H9 (cell line): Measurements from ENCODE around the gene S1PR3. TPM values are rescaled to one million over a fixed set of nuclear protein-coding genes. Genes with fewer than 3 reads are reported as not detected.

Experiments used
- DNase-seq: peaks from one replicate; pipeline ENCODE4 v3.0.0-alpha.2; 2017
- H2AFZ ChIP-seq: one replicate; pipeline ENCODE4 v1.6.1; 2013; ENCODE audit warnings: mild to moderate bottlenecking, low read length, control low read depth, moderate library complexity
- H2AK5ac ChIP-seq: 2 replicates; pipeline ENCODE4 v1.6.1; 2013; ENCODE audit warnings: low read length, control low read depth, mixed read lengths; ENCODE audit not compliant: insufficient read length
- H2BK120ac ChIP-seq: one replicate; pipeline ENCODE4 v1.6.1; 2013; ENCODE audit warnings: low read depth, mild to moderate bottlenecking, low read length, control low read depth, inconsistent platforms; ENCODE audit not compliant: poor library complexity, severe bottlenecking
- H2BK12ac ChIP-seq: 2 replicates; pipeline ENCODE4 v1.6.1; 2013; ENCODE audit warnings: low read length, control low read depth, mixed read lengths, low read depth; ENCODE audit not compliant: insufficient read length
- H2BK15ac ChIP-seq: 2 replicates; pipeline ENCODE4 v1.6.1; 2013; ENCODE audit warnings: low read depth, low read length, control low read depth
- H2BK20ac ChIP-seq: one replicate; pipeline ENCODE4 v1.6.1; 2013; ENCODE audit warnings: low read depth, mild to moderate bottlenecking, low read length, control low read depth, inconsistent platforms; ENCODE audit not compliant: poor library complexity, severe bottlenecking
- H2BK5ac ChIP-seq: 2 replicates; pipeline ENCODE4 v1.6.1; 2013; ENCODE audit warnings: low read length, control low read depth, mixed read lengths; ENCODE audit not compliant: insufficient read length
- H3K14ac ChIP-seq: 2 replicates; pipeline ENCODE4 v1.6.1; 2013; ENCODE audit warnings: low read length, control low read depth; ENCODE audit not compliant: insufficient read depth
- H3K18ac ChIP-seq: 2 replicates; pipeline ENCODE4 v1.6.1; 2013; ENCODE audit warnings: low read depth, mild to moderate bottlenecking, mixed read lengths, low read length, control low read depth; ENCODE audit not compliant: insufficient read length
- H3K23ac ChIP-seq: 2 replicates; pipeline ENCODE4 v1.6.1; 2013; ENCODE audit warnings: low read length, control low read depth, mixed read lengths, low read depth; ENCODE audit not compliant: insufficient read length
- H3K23me2 ChIP-seq: 2 replicates; pipeline ENCODE4 v1.6.1; 2013; ENCODE audit warnings: low read depth, mild to moderate bottlenecking, mixed read lengths, low read length, control low read depth; ENCODE audit not compliant: insufficient read length, poor library complexity, severe bottlenecking
- H3K27ac ChIP-seq: 2 replicates; pipeline ENCODE4 v1.5.1; 2013; ENCODE audit warnings: low read length, control low read depth, mixed read lengths, low read depth; ENCODE audit not compliant: insufficient read length
- H3K27me3 ChIP-seq: 2 replicates; pipeline ENCODE4 v1.6.1; 2013; ENCODE audit warnings: low read length, control low read depth, inconsistent platforms; ENCODE audit not compliant: insufficient read depth
- H3K4ac ChIP-seq: 2 replicates; pipeline ENCODE4 v1.6.1; 2013; ENCODE audit warnings: low read depth, mild to moderate bottlenecking, control low read depth, inconsistent platforms, low read length, moderate library complexity
- H3K4me1 ChIP-seq: 2 replicates; pipeline ENCODE4 v1.6.1; 2013; ENCODE audit warnings: low read length, control low read depth, inconsistent platforms; ENCODE audit not compliant: insufficient read depth
- H3K4me2 ChIP-seq: 2 replicates; pipeline ENCODE4 v1.6.1; 2013; ENCODE audit warnings: low read length, control low read depth, mixed read lengths; ENCODE audit not compliant: insufficient read length, insufficient read depth
- H3K56ac ChIP-seq: 2 replicates; pipeline ENCODE4 v1.6.1; 2013; ENCODE audit warnings: low read depth, mild to moderate bottlenecking, mixed read lengths, low read length, control low read depth; ENCODE audit not compliant: insufficient read length
- H3K79me1 ChIP-seq: 2 replicates; pipeline ENCODE4 v1.6.1; 2013; ENCODE audit warnings: low read depth, mild to moderate bottlenecking, moderate library complexity, low read length, control low read depth, inconsistent platforms; ENCODE audit not compliant: insufficient read depth, poor library complexity, severe bottlenecking
- H3K79me2 ChIP-seq: 2 replicates; pipeline ENCODE4 v1.6.1; 2013; ENCODE audit warnings: low read length, control low read depth, inconsistent platforms; ENCODE audit not compliant: insufficient read depth
- H3K9ac ChIP-seq: 2 replicates; pipeline ENCODE4 v1.6.1; 2013; ENCODE audit warnings: low read length, control low read depth, mixed read lengths; ENCODE audit not compliant: insufficient read length; ENCODE audit errors: extremely low read depth
- H3K9me3 ChIP-seq: one replicate; pipeline ENCODE4 v1.6.1; 2013; ENCODE audit warnings: low read depth, low read length, inconsistent platforms; ENCODE audit not compliant: control insufficient read depth
- H3T11ph ChIP-seq: one replicate; pipeline ENCODE4 v1.6.1; 2013; ENCODE audit warnings: mild to moderate bottlenecking, low read length, control low read depth, inconsistent platforms
- H4K20me1 ChIP-seq: one replicate; pipeline ENCODE4 v1.6.1; 2013; ENCODE audit not compliant: control insufficient read depth, insufficient read length, insufficient read depth
- H4K5ac ChIP-seq: 2 replicates; pipeline ENCODE4 v1.6.1; 2013; ENCODE audit warnings: low read depth, mild to moderate bottlenecking, mixed read lengths, low read length, control low read depth; ENCODE audit not compliant: insufficient read length
- H4K8ac ChIP-seq: replicated peaks from 2 replicates; pipeline ENCODE4 v1.6.1; 2013; ENCODE audit warnings: low read length, control low read depth, mixed read lengths, low read depth; ENCODE audit not compliant: insufficient read length
- H4K91ac ChIP-seq: 2 replicates; pipeline ENCODE4 v1.6.1; 2013; ENCODE audit warnings: low read depth, mild to moderate bottlenecking, moderate library complexity, mixed read lengths, low read length, control low read depth; ENCODE audit not compliant: insufficient read length
- H3K27ac Mint-ChIP-seq, 3 experiments: 2 replicates in 2 of 3; 3 replicates in 1 of 3; pipeline ENCODE4 v1.8.0; 2020 to 2021; ENCODE audit warnings: mixed read lengths in 3 of 3, mild to moderate bottlenecking in 1 of 3, moderate library complexity in 1 of 3
- H3K27me3 Mint-ChIP-seq: 2 replicates; pipeline ENCODE4 v1.8.0; 2021; ENCODE audit warnings: low read depth, mild to moderate bottlenecking, moderate library complexity, mixed read lengths
- H3K36me3 Mint-ChIP-seq, 3 experiments: 2 replicates in 2 of 3; 3 replicates in 1 of 3; pipeline ENCODE4 v1.8.0; 2020 to 2021; ENCODE audit warnings: low read depth in 3 of 3, mixed read lengths in 3 of 3; ENCODE audit not compliant: insufficient read depth in 1 of 3
- H3K4me1 Mint-ChIP-seq, 2 experiments: 2 replicates each; pipeline ENCODE4 v1.8.0; 2020; ENCODE audit warnings: mixed read lengths in 2 of 2
- H3K4me3 Mint-ChIP-seq, 2 experiments: 2 replicates in 1 of 2; 3 replicates in 1 of 2; pipeline ENCODE4 v1.8.0; 2020 to 2021; ENCODE audit warnings: mild to moderate bottlenecking in 2 of 2, mixed read lengths in 2 of 2, moderate library complexity in 1 of 2
- H3K9me3 Mint-ChIP-seq, 2 experiments: 2 replicates in 1 of 2; 3 replicates in 1 of 2; pipeline ENCODE4 v1.8.0; 2020; ENCODE audit warnings: mild to moderate bottlenecking in 2 of 2, mixed read lengths in 2 of 2, moderate library complexity in 1 of 2
- WGBS: extraction: QIAGEN DNeasy Blood & Tissue Kit; methylation state at CpG from one replicate; pipeline ENCODE4 v1.1.7; 2013; ENCODE audit warnings: missing lambda C conversion rate, low lambda C conversion rate, mixed read lengths; ENCODE audit not compliant: insufficient read length; ENCODE audit errors: extremely low coverage; 5-methylcytosine and 5-hydroxymethylcytosine counted together
- total RNA-seq: library from RNA; stranded (reverse); gene quantifications from 2 replicates; pipeline ENCODE4 v1.2.1, GENCODE V29; 2021
- TF ChIP-seq, protein P1 (sequence below): fragments of 200-600 bp; sonication (generic); conservative IDR thresholded peaks from 3 replicates; pipeline ENCODE4 v1.8.0; 2021; ENCODE audit warnings: antibody characterized with exemption, mild to moderate bottlenecking

S1PR3 gene
- total RNA-seq, 1 experiment from 2014 or later = 3.3 TPM

DNA sequence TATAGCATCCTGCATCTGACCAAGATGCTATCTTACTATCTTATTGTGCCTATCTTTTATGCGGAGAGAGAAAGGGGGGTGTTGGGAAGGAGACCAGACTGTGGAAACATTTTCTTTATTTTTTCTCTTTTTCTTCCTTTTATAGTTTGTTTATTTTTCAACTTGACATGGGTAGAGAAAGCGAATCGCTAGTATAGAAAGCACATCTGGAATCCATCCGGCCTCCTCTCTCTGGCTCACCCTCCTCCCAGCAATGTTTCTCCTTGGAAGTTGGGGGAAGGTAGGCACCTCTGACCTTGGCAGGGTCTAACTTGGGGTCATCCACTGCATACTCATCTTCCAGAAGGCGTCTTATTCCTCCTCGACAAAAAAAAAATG lies 3.9 kb downstream of the S1PR3 start:
- Histone ChIP-seq H3K14ac (no peak overlapping the region), H3K79me1 (no peaks in the 10 kb centered on the region), H2BK120ac (no peak overlapping the region), H3K4ac (no peak overlapping the region), H3K23ac (no peak overlapping the region), H4K5ac (no peak overlapping the region), H4K91ac (no peak overlapping the region), H3K79me2 (no peaks in the 10 kb centered on the region), H3K56ac (no peak overlapping the region), H3K23me2 (peaks cover 15% of the 10 kb centered on the region), H3K27ac (no peak overlapping the region), H3T11ph (no peak overlapping the region), H3K9ac (no peak overlapping the region), H3K9me3 (no peaks in the 10 kb centered on the region), H2AK5ac (no peak overlapping the region), H4K8ac (no peak overlapping the region), H4K20me1 (peaks cover 3% of the 10 kb centered on the region), H3K18ac (no peak overlapping the region), H3K27me3 (no peaks in the 10 kb centered on the region), H2BK5ac (no peak overlapping the region), H2BK20ac (no peak overlapping the region), H3K4me1 (no peaks in the 10 kb centered on the region), H2AFZ (no peak overlapping the region), H2BK12ac (no peak overlapping the region), H2BK15ac (no peak overlapping the region), H3K4me2 (no peak overlapping the region)
- Mint-ChIP-seq H3K9me3 (no peaks in the 10 kb centered on the region; a peak in 1 of 5 replicates), H3K4me3 (no peak overlapping the region), H3K36me3 (peaks cover under 1 to 5% (median 4%) of the 10 kb centered on the region in 3 experiments; a peak in 4 of 7 replicates), H3K27ac (no peak overlapping the region), H3K27me3 (peaks cover 7% of the 10 kb centered on the region), H3K4me1 (peaks cover 14 to 17% of the 10 kb centered on the region in 2 experiments)
- WGBS = no CpG with 5 or more reads among the region's 6 CpGs
- TF ChIP-seq, protein P1, sequence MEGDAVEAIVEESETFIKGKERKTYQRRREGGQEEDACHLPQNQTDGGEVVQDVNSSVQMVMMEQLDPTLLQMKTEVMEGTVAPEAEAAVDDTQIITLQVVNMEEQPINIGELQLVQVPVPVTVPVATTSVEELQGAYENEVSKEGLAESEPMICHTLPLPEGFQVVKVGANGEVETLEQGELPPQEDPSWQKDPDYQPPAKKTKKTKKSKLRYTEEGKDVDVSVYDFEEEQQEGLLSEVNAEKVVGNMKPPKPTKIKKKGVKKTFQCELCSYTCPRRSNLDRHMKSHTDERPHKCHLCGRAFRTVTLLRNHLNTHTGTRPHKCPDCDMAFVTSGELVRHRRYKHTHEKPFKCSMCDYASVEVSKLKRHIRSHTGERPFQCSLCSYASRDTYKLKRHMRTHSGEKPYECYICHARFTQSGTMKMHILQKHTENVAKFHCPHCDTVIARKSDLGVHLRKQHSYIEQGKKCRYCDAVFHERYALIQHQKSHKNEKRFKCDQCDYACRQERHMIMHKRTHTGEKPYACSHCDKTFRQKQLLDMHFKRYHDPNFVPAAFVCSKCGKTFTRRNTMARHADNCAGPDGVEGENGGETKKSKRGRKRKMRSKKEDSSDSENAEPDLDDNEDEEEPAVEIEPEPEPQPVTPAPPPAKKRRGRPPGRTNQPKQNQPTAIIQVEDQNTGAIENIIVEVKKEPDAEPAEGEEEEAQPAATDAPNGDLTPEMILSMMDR = no peak
- DNase-seq = no peak
